Mesothelial cell of epicardium (in vitro differentiated cells): Measurements from ENCODE around the gene LRRC4B. TPM values are rescaled to one million over a fixed set of nuclear protein-coding genes. Genes with fewer than 3 reads are reported as not detected.

Source experiments
- DNase-seq, 2 experiments: peaks; one replicate each; pipeline ENCODE4 v3.0.0; 2021; ENCODE audit warnings: low spot score in 2 of 2; ENCODE audit not compliant: unreplicated experiment in 2 of 2
- H3K27ac Mint-ChIP-seq: 2 replicates; pipeline ENCODE4 v1.8.0; 2021; ENCODE audit warnings: mixed read lengths
- H3K27me3 Mint-ChIP-seq: 2 replicates; pipeline ENCODE4 v1.8.0; 2021; ENCODE audit warnings: low read depth, mixed read lengths
- H3K36me3 Mint-ChIP-seq: 2 replicates; pipeline ENCODE4 v1.8.0; 2021; ENCODE audit warnings: mixed read lengths
- H3K4me1 Mint-ChIP-seq: 2 replicates; pipeline ENCODE4 v1.8.0; 2021; ENCODE audit warnings: mixed read lengths
- H3K4me3 Mint-ChIP-seq: 2 replicates; pipeline ENCODE4 v1.8.0; 2021; ENCODE audit warnings: mild to moderate bottlenecking, moderate library complexity, mixed read lengths
- H3K9me3 Mint-ChIP-seq: 2 replicates; pipeline ENCODE4 v1.8.0; 2021; ENCODE audit warnings: mixed read lengths
- CTCF ChIP-seq: fragments of 200-600 bp; sonication (generic); IDR thresholded peaks from one replicate; pipeline ENCODE4 v1.5.0; 2021; ENCODE audit warnings: antibody characterized with exemption; ENCODE audit not compliant: unreplicated experiment
- total RNA-seq: library from RNA; stranded (reverse); gene quantifications from 3 replicates; pipeline ENCODE4 v1.2.1, GENCODE V29; 2021

The LRRC4B gene
- total RNA-seq, 1 donor from 2014 or later: 16.3 TPM

GRCh38 chr19:50516456-50516855 is 51.8 kb downstream of the LRRC4B start:
- Mint-ChIP-seq H3K9me3 (no peaks in the 10 kb centered on the region), H3K27ac (no peak overlapping the region), H3K4me1 (peaks cover 4% of the 10 kb centered on the region), H3K4me3 (no peak overlapping the region), H3K36me3 (no peaks in the 10 kb centered on the region), H3K27me3 (no peaks in the 10 kb centered on the region)
- no peak for TF ChIP-seq CTCF
- no peak for DNase-seq

- H3K9me3 Mint-ChIP-seq: no peaks in the 10 kb centered on the region
- no peaks in the 10 kb centered on the region for H3K36me3 Mint-ChIP-seq
- H3K27me3 Mint-ChIP-seq: no peaks in the 10 kb centered on the region
- H3K4me3 Mint-ChIP-seq: no peak overlapping the region
- H3K27ac Mint-ChIP-seq: no peak overlapping the region
- TF ChIP-seq CTCF: no peak
- peaks cover 10% of the 10 kb centered on the region for H3K4me1 Mint-ChIP-seq
- no peak for DNase-seq
Observed at GRCh38 chr19:50515168-50515561, 53.1 kb downstream of the LRRC4B start.

DNA sequence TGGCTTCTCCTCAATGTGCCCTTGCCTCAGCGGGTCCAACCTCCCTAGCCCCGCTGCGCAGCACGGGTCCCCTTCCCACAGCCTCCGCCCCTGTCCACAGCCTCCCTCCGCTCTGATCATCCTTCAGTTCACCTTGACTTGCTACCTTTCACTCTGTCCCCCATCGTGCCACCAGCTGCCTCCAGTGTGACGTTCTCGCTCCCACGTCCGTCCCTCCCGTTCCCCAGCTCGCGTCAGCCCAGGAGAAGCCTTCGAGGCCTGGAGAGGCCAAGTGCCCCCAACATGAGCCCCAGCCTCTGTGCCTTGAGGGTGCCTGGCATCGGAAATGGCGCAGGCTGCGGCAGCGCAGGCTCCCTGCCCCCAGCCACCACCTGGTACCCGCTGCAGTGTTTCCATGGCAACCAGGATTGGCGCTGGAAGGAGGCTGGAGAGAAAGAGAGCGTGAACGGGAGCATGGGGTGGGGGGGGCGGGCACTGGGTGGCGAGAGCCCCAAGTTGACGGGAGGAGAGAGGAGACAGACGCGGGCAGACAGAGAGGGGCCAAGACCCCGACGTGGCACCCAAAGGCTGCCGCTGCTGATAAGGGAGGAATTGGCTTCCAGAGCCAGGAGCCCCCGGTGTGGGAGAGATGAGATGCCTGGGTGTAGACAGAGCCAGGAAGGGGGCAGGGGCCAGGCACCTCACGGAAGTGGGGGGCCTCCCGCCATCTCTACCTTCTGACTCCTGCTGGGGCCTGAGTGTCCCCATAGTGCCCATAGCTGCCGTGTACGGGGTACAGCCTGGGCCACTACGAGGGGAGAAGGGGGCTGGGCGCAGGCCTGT is 53.7 kb downstream of the LRRC4B start:
- H3K27ac Mint-ChIP-seq: no peak overlapping the region
- H3K4me3 Mint-ChIP-seq: no peak overlapping the region
- H3K27me3 Mint-ChIP-seq: no peaks in the 10 kb centered on the region
- DNase-seq: no peak
- H3K4me1 Mint-ChIP-seq: peaks cover 10% of the 10 kb centered on the region
- H3K9me3 Mint-ChIP-seq: no peaks in the 10 kb centered on the region
- TF ChIP-seq CTCF: no peak
- no peaks in the 10 kb centered on the region for H3K36me3 Mint-ChIP-seq

DNA sequence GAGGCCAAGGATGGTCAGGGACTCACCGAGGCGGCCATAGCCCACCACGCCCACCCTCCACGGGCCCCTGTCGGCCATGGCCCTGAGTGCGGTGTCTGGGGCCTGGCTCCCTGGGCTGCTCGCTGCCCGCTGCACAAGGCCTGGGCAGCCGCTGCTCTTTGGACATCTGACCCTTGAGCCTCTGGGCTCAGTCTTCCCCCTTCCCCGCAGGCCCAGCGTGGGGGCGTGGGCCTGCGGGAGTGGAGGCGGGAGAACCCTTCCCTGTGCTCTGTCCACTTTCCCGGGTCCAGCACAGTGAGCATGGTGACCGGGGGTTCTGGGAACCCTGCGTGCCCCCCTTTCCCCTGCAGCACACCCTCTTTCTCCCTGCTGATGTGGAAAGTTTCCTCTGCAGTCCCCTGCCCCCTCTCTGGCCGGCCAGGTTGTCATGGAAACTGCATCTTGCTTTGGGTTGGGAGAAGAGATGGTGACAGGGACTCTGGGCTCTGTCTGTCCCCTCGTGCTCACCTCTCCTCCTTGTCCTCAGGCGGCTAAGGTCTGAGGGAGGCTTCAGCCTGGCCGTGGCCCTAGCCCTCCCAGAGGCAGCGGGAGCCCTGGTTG is 54.4 kb downstream of the LRRC4B start, which contains the start of gene ASPDH:
Gene ASPDH, minus strand, starts transcription at position 168 of the 600 bp plus-strand sequence. Its CDS starts 90 bp downstream, at position 78.
- Mint-ChIP-seq H3K4me1 (peaks cover 10% of the 10 kb centered on the region), H3K9me3 (no peaks in the 10 kb centered on the region), H3K4me3 (peak within 1 kb of the TSS; percentile 46), H3K27me3 (no peaks in the 10 kb centered on the region), H3K27ac (no peak within 1 kb of the TSS), H3K36me3 (no peaks in the 10 kb centered on the region)
- no peak for DNase-seq
- TF ChIP-seq CTCF: no peak

- Mint-ChIP-seq H3K9me3 (no peaks in the 10 kb centered on the region), H3K27ac (no peak overlapping the region), H3K36me3 (no peaks in the 10 kb centered on the region), H3K4me1 (peaks cover 10% of the 10 kb centered on the region), H3K4me3 (peak overlapping the region; percentile 46), H3K27me3 (no peaks in the 10 kb centered on the region)
- no peak for DNase-seq
- TF ChIP-seq CTCF: no peak
Observed at GRCh38 chr19:50512999-50513745, 55.1 kb downstream of the LRRC4B start.
